GM19372 (cell line): ENCODE measurements around the gene ST8SIA2.

Source experiments
- ATAC-seq: cut with Tn5 transposase; IDR thresholded peaks from one replicate; pipeline ENCODE4 v1.9.1; 2021; ENCODE audit warnings: mild to moderate bottlenecking, low read depth, moderate library complexity; ENCODE audit not compliant: unreplicated experiment

The ST8SIA2 gene

GRCh38 chr15:92395098-92395635 lies 1.5 kb downstream of the ST8SIA2 start:
- no peak for ATAC-seq

DNA sequence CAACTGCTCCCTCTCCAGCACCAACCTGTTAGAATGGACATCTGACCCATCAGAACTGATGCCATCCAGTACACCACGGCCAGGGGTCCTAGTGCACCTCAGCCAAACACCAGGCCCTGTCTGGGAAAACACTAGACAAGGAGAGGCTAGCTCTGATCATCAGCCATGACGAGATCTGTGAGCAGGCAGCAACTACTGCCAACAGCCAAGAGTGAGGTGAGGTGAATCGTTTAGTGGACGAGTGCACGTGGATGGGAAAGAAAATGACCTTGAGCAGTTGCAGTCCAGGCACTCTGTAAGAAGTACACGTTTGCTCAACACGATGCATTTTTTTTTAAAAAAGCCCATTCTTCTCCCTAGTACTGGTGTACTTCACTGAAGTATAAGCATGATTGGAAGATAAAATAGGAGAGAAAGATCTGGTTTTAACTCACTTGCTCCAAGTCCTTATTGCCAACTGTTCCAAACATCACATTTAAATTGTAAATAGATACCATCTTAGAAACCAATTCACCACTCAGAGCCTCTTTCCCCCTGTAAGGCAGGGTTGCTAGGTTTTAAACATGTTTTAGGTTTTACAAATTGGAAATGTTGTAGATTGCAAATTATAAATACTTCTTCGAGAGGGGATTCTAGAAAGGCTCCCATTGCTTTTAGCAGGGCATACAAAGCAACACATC lies 5.7 kb downstream of the ST8SIA2 start:
- ATAC-seq: no peak

- ATAC-seq: no peak
Observed at GRCh38 chr15:92400573-92400972, 6.9 kb downstream of the ST8SIA2 start.

- ATAC-seq: no peak
Observed at GRCh38 chr15:92400980-92401787, 7.5 kb downstream of the ST8SIA2 start.

GRCh38 chr15:92402751-92403150 lies 9.1 kb downstream of the ST8SIA2 start:
- ATAC-seq: no peak

DNA sequence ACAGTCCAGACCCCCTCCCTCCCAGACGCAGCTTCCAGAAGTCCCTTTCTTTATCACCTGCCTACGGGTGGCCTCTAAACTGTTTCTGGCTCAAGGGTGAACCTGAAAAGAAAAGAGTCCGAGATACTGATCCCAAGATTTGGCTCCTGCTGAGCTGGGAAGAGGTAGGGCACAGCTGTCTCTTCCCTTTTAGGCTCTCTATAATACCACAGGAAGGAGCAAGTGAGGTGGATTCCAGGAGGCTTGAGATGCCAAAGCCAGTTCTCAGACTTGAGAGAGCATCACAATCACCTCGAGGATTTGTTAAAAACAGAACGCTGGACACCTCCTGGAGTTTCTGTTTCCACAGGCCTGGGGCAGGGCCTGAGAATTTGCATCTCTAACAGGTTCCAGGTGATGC lies 12.3 kb downstream of the ST8SIA2 start:
- no peak for ATAC-seq

GRCh38 chr15:92407321-92407720 lies 13.6 kb downstream of the ST8SIA2 start:
- ATAC-seq: no peak

DNA sequence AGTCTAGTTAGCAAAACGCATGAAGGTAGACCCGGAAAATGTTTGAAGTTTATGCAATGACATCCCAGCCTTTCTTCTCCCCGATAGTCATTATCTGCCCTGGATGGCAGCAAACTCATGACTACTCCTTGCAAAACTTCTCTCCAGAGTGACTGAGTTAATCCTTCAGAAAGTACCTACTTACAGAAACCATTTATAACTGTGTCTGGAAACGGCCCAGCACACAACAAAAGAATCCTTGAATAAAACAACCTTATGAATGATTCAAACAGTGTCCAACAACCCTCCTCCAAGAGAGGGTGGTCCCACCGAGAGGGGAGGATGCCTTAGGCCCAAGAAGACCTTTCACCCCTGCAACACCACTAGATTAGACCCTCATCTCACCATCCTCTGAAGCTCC lies 14.2 kb downstream of the ST8SIA2 start:
- no peak for ATAC-seq

DNA sequence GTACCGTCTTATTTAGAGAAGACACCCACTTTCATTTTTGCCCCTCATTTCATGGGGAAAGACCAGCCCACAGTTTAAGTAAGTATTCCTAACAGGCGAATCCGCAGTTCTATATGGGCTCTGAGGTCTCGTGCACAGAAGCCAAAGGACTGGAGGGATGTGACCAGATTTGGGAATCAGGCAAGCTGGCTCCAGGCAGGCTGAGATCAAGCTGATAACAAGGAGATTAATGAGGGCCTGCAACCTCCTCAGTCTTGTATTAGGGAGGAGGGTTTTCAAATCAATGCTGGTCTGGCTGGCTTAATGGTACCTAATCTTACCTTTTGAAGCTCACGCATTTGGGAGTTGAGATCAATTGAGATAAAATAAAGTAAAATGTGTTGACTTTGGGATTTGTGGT lies 15.3 kb downstream of the ST8SIA2 start:
- ATAC-seq: no peak

- no peak for ATAC-seq
Observed at GRCh38 chr15:92409521-92409920, 15.8 kb downstream of the ST8SIA2 start.

DNA sequence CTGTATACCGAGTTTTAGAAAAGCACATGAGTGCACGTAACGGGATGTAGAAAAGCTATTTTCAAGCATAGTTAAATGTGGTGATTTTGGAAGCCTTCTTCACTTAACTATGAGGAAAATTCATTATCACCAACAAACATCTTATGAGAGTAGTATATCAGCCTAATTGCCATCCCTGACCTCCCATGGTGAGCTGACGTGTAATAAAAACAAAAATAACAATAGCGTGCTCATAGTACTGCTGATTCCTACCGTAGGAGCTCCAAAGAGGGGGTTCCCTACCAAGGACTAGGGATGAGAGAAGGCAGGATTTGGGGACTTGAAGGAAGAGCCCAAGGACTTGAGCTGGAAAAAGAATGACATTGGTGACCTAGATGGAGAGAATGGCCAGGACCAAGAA lies 16.9 kb downstream of the ST8SIA2 start:
- ATAC-seq: no peak

GRCh38 chr15:92411256-92411655 lies 17.6 kb downstream of the ST8SIA2 start:
- no peak for ATAC-seq

GRCh38 chr15:92413510-92413909 lies 19.8 kb downstream of the ST8SIA2 start:
- ATAC-seq: no peak

- no peak for ATAC-seq
Observed at GRCh38 chr15:92415639-92416297, 22.1 kb downstream of the ST8SIA2 start.

DNA sequence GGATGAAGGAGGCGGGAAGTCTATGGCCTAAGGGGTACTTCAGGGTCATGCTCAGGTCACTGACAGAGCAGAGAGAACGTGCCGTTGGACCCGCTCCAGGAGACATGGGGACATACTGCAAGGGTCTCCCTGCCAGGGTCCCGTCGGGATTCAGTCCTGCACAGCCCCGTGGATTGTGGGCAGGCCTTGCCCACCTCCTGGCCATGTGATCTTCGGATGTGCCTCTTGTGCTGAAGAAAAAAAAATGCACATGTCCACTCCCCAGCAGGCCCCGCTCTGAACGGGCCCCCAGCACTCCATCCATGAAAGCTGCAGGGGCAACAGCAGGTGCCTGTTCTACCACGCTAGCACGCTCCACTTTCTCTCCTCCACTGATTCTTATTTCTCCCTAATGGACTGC lies 22.9 kb downstream of the ST8SIA2 start:
- no peak for ATAC-seq

GRCh38 chr15:92417716-92418115 lies 24.0 kb downstream of the ST8SIA2 start:
- ATAC-seq: no peak

DNA sequence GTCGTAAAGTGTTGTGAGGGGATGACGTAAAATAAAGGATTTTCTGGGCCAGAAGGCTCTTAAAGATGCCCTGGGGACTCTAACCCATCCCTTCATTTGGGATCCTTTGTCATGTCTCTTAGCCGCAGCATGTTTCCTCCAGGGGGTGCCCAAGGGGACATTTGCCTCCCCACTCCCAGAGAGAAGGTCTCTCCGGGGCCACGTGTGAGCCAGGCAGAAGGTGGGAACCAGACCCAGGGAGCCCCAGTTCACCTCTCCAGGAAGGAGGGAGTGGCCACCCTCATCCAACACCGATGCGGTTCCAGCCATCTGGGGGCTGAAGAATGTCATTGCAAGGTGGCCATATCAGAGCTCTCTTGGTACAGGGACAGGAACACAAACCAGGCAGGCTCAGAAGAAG lies 25.2 kb downstream of the ST8SIA2 start:
- ATAC-seq: no peak

DNA sequence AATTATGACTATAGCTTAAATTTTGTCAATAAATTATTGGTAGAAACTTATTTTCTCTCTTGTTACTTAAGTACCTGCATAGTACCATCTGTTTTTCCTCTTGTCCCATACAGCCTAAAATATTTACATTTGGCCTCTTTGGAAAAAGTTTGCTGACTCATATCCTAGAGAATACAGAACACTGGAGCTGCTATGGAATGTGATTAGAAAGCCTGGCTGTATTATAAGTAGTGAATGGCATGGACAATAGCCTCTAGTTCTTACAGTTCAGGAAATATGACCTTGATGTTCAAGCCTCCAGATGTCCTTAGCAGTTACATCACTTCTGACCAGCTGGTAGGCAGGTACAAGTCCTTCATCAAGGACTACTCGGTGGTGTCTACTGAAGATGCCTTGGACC lies 28.3 kb downstream of the ST8SIA2 start:
- ATAC-seq: no peak

- ATAC-seq: no peak
Observed at GRCh38 chr15:92425578-92426225, 32.0 kb downstream of the ST8SIA2 start.

GRCh38 chr15:92429378-92430068 lies 35.8 kb downstream of the ST8SIA2 start:
- no peak for ATAC-seq
